ENCODE data around the gene PLA2G4B.

The PLA2G4B gene
- total RNA-seq: 0.05 to 0.57 (median 0.24) reads per million in 18 experiments

DNA sequence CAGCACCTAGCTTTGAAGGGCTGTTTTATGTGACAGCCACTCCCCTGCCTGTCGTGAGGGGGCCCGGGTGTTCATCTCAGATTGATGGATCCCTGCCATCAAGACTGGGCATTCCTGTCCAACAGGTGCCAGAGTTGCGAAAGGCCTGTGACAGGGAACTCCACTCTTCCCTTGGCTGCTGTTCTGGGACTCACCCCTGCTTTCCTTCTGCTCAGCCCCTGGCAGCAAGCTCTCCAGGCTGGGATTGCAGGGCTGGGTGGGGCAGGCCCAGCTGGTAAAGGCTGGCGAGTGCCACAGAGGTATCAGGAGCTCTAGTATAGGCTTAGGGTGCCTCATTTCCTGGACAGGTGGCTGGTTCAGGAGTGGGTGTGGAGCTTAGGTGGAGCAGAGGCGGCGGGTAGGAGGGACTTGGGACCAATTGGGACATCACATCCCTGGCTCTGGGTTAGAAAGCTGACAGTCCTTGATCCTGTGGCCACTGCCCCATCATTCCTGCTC, at the start of gene PLA2G4B:
TSS of gene PLA2G4B (plus strand) at position 448 of the 498 bp plus-strand sequence. CDS start 67 bp downstream, outside the sequence.
- no peak for DNase-seq

DNA sequence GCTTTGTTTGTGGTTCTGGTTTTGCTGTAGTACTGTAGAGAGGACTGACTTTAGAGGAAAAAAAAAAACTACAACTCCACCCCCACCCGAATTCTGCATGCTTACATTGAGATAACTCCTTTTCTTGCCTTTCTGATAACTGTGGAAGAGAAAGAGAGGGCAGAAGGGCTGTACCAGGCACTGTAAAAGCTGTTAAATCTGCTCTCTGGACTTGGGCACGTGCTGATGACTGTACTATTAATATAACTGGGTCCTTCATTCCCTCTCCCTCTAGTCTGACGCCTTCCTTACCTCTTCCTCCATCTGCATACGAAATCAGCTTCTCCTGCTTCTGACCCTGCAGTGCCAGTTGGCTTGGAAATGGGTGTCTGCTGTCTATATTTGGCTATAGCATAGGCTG, 49.4 kb upstream of the PLA2G4B start:
- DNase-seq: no peak

DNA sequence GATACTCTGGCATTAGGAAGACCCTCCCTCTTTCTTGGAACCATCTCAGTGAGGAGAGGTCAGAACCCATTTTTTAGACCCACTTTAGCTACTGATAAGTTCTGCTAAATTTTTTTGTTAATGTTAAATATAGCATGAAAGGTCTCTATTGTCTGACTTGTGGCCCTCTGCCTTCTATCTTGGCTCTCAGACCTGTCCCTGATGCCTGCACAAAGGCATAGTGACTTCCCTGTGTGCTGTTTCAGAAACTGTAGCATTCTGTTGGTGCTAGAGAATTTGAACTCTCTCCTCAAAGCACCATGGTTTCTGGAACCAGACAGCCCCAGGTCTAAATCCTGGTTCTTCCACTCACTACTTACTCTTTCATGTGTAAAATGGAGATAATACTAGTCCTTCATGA, 49.0 kb upstream of the PLA2G4B start:
- DNase-seq: no peak

DNA sequence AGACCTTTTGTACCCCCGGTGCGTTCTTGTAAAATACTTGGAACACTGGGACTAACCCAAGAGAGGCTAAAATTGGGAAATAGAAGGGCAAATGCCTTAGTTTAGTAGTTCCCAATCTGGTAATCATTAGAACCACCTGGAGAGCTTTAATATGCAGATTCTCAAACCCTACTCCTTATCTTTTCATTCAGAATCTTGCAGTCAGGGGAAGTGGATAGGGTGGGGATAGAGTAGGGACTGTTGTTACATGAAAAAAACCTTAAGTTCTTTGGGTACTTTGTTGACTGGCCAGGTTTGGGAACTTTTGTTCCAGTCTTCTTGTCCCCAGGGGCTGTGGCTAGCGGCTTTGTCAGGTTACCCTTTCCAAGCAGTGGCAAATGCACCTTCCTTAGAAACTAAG, 48.5 kb upstream of the PLA2G4B start:
- no peak for DNase-seq

DNA sequence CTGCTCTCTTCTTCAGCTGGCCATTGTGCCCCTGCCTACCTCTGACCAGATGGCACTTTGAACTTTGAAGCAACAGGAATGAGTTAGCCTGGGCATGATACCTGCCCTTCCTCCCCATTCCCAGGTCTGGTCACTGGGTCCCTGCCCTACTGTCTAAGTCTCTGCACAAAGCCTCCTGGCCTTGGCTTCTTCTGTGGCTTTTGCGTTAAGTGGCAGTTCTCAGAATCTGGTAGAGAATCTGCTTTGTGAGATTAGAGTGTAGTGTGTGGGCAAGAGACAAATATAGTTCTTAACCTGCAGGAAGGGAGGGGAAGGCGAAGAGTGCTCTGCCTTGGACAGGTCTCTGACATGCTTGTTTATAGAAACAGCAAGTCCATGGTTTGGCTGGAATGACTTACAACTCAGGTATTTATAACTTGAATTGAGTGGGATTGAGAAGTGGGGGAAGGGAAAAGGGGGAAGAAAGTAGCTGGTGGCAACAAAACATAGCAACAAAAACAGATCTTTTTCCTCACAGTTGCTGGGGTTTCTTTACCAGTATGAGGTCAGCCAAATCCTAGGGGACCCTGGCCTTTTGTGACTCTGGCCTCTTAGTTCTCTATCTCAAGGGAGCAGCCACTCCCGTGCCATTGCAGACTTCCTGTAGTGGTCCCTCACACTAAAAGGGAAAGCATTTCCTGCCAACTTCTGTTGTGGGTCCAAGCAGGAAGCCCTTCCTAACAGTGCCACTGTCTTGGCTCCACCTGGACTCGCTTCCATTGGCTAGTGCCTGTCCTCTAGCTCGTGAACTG, 47.7 kb upstream of the PLA2G4B start:
- peak in 1 of 2 donors; percentile 10 for DNase-seq

DNA sequence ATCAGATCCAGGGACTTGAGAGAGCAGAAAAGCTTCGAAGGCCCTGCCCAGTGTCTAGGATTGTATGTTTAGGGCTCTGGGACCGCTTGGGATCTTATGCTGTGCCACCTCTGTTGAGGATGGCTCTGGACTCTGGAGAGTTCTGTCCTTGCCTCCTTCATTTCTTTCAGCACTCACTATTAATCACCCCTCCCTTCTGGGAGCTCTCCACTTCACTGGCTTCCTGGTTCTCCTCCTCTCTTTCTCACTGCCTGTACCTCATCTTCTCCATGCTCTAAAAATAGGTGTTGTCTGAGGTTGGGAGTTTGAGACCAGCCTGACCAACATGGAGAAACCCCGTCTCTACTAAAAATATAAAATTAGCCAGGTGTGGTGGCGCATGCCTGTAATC, 47.1 kb upstream of the PLA2G4B start:
- no peak for DNase-seq

DNA sequence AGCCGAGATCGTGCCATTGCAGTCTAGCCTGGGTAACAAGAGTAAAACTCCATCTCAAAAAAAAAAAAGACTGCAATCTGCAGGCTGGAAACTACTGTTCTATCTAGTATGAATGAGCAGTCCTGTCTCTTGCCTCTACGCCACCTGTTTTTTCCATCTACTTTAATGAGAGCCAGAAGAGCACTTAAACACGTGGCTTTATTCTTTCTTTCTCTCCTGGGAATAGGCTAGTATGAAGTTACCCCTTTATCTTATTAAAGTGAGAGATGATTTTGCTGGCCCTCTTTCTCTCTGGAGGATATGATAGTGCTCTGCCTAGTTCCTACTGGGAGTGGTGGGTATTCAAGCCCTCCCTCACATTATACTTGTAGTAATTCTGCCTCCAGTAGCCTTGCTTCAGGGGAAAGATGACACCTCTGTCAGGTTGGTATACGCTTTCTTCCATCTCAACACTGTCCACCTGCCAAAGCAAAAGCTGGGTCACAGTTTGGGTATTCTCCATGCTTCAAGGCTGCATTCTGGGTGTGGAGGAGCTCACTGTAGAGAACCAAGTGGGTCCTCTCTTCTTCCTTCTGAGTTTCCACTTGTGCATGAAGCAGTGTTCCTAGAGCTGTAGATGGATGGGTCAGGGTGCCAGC, 46.5 kb upstream of the PLA2G4B start:
- no peak for DNase-seq

- no peak for DNase-seq
These were observed 44.6 kb upstream of the PLA2G4B start for GRCh38 chr15:41794081-41794480.

- DNase-seq: no peak
These were observed 42.4 kb upstream of the PLA2G4B start for GRCh38 chr15:41795996-41796856.

GRCh38 chr15:41797201-41797944, 41.3 kb upstream of the PLA2G4B start:
- no peak for DNase-seq

DNA sequence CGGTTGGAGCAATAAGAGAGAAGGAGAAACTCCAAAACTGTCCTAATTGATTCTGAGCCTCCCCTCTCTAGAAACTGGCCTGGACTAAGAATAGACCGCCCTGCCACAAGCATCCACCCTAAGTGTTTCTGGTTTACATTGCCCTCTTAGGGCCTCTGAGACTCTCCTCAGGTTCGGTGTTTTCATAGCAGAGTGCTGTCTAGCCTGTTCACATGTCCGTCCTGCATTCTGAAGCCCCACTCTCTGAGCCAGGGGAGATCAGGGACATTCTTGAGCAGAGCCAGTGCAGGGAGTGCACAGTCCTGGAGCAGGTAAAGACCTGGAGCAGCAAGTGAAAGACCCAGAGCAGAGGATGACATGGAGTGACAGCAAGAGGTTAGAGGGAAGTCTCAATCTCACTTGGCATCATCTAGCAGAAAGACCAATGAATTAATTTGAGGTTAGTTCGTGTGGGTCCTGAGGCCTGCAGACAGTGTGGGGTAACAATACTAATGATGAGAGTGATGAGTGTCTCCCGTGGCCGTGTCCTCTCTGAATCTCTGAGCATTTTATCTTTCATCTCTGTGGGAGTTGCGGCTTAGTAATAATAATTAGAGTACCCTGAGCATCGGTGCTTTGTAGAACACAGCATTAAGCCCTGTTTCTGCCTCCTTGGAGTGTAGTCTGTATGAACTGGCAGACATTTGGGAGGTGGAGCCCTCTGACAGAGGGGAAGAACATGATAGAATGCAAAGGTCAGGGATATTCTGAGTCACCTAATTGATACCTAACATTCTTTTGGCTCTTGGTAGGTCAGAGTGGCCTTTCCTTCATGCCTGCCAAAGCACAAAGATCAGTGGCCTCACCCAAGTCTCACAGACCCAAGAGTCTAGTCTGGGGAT, 39.8 kb upstream of the PLA2G4B start:
- no peak for DNase-seq

DNA sequence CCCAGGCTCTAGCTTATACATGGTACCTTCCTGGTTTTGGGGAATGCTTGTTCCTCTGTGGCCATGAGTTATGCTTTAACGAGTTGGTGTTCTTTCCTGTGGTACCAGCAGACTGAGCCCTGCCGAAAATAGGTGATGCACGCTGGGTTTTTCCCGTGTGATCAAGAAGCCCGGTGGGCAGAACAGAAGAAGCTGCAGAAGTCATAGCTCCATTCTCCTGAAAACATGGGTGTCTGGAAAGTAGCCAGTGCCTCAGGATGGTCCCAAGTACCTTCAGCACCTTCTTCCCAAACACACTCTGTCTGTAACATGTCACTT, 39.2 kb upstream of the PLA2G4B start:
- DNase-seq: no peak

DNA sequence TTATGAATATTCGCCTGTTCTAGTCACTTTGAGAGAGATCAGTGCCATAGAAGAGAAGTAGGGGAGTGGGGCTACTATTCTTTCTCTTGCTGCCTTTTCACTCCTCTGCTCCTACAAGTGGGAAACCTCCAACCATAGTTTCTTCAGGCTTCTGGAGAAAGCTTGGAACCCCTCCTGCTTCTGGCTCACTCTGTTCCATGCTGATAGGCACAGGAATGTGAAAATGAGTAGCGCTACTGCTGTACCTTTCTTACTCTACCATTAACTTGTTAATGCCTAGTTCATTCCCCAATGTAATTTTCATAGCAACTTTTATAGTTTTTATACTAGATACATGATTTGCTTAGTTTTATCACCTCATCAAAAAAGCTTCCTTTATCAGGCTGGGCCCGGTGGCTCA, 37.5 kb upstream of the PLA2G4B start:
- DNase-seq: no peak

DNA sequence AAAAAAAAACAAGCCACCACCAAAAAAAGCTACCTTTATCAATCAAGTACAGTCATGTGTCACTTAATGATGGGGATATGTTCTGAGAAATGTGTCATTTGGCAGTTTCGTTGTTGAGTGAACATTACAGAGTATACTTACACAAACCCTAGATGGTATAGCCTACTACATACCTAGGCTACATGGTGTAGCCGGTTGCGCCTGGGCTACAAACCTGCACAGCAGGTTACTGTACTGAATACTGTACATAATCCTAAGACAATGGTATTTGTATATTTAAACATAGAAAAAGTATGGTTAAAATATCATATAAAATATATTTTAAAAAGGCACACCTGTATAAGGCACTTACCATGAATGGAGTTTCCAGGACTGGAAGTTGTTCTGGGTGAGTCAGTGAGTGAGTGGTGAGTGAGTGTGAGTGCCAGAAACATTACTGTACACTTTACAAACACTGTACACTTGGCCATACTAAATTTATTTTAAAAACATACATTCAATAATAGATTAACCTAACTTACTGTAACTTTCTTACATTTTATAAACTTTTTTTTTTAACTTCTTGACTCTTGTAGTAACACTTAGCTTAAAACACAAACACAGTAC, 36.7 kb upstream of the PLA2G4B start:
- DNase-seq: no peak

- DNase-seq: no peak
These were observed 34.3 kb upstream of the PLA2G4B start for GRCh38 chr15:41804361-41804760.

DNA sequence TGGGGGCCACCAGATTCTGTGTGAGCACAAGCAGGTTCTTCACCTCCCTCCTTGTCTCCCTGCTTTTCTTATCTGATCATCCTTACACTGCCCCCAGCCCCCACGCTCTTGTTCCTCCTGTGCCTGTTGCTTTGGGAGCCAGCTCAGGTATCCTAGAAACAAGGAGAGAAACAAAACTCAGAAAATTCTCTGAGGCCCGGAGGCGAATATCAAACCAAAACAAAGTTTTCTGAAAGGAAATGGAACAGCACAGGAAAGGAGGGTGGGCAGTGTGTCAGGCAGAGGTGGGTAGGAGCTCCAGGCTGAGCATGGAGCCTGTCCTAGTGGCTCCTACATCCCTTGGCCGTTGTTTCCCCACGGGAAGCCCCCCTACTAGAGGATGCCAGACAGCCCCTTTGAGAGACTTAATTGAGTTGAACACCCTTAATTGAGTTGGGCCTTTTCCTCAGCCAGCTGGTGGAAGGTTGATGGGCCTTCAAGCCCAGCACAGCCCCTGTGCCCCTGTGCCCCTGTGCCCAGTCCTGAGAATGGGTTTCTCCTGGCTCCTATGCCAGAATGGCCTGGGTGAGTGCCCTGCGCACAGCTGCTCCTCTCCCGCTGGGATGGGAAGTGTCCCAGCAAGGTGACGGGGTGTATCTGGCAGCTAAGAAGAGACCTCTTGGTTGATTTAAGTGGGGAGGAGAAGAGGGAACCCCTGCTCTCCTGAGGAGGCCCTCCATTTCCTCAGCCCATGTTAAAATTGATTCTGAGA, 33.6 kb upstream of the PLA2G4B start:
- DNase-seq: no peak

DNA sequence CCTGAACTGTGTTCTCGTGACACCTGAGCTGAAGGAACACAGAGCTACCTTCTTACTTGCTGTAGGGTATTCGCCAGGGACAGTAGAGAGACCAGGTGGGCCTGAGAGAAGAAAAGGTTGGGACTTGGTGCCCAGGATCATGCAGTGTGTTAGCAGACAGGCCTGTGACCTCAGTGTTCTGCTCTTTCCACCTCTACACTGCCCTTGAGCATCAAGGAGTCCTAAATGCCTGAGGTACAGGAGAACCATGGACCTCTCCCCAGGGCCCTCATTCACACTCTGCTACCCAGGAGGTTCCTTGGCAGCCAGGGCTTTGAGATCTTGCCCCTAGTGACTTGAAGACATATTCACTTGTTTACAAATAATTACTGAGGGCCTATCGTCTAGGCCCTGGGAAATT, 32.9 kb upstream of the PLA2G4B start:
- DNase-seq: no peak

DNA sequence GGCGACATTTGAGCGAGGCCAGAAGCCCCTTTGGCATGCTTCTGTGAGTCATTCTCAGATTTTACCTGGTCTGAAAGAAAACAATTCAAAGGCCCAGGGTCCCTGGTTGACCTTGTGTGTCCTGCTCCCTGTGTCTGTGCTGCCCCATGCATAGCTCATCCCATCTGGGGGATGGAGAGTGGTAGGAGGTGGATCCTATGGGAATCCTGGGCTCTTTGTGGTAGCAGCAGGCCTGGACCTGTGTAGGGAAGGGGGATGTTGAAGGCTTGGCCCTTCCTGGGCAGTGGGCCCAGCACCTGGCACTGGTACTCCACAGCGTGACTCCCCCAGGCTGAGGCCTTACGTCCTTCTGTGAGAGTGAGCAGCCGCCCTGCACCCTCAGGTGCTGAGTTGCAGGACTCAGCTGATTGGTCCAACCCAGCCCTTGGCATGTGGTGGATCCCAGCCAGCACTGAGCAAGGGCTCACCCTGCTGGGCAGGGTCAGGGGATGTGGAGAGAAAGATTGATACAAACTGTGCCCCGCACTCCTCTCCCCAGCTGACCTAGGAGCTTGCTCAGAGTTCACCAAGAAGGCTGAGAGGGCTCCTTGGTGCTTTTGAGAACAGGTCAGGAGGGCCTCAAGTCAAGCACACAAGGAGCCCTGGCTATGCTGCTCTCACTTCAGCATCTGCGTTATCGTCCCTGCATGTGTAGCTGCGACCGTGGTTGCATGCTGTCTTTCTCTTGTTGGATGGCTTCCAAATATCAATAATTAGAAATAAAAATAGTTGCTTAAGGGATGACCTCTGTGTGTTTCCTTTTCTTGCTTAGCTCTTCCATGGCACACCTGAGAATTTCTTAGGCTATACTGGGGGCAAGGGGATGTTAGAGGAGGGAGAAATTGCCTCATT, 32.1 kb upstream of the PLA2G4B start:
- DNase-seq: no peak

- DNase-seq: no peak
These were observed 29.5 kb upstream of the PLA2G4B start for GRCh38 chr15:41809121-41809520.
